Right renal pelvis (tissue), 4 donors: ENCODE data around the gene MIEN1. TPM values are rescaled to one million over a fixed set of nuclear protein-coding genes. Genes with fewer than 3 reads are reported as not detected.
A peak's percentile ranks its signal among the peaks of the same experiment; 100 is the strongest.
"Not testable (repeated sequence)": the region's sequence is repeated elsewhere in the genome, so short reads cannot be mapped to it uniquely, and the experiment has no call there.

ENCODE experiments used
- DNase-seq, 4 donors: peaks; one replicate each; pipeline ENCODE4 v3.0.0-alpha.2; 2013; ENCODE audit warnings: low read depth in 4 of 4, low spot score in 3 of 4, missing footprints in 1 of 4
- polyA plus RNA-seq, 4 donors: library from polyadenylated mRNA; unstranded; fragments of 120-200 nt; gene quantifications; one replicate each; pipeline ENCODE4 v1.2.1, GENCODE V29; 2013; ENCODE audit not compliant: insufficient read length in 4 of 4

MIEN1 gene
- 10 to 100 TPM; 36.4 to 41.1 (median 39.1) TPM for polyA plus RNA-seq

- peak in 2 of 4 donors; percentile 77 to 83 for DNase-seq
Observed at GRCh38 chr17:39730095-39730921, at the start of gene MIEN1. Gene MIEN1, minus strand, starts transcription at chr17:39730532. Its CDS starts 37 bp downstream, at chr17:39730495.

DNA sequence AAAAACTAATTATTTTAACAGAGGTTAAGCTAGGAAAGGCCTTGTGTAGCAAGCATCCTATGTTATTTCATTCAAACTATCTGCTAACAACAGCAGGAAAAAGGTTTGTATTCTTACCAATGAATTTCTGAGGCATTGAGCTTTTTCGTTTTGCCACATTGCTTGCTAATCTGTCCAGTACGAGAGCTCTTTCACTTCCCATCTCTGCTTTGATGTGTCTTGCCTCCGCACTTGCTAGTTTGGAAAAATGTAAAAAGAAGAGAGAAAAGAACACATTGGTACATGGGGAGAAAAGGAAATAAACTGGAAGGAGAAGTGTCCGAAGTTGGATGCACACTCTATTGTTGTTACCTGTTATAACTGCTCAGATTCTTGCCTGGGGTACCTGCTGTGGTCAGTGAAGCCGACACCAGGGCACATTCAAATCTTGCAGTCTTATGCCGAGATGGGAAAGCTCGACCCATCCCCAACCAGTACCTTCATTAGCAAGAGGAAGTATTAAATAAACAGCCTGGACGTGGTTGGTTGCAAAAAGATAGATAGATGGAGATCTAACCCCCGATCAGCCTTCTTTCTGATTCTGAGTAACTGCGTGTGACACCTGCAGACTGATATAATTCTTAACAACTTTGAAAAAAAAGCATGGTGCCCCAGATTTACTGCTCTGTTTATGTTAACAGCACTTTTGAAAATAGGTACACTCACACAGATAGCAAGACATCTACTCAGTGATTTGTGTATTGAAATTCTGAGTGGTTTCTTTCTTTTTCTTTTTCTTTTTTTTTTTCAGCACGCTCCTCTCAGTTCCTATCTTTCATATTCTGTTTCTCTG lies 47.4 kb upstream of the MIEN1 start:
- no peak for DNase-seq

DNA sequence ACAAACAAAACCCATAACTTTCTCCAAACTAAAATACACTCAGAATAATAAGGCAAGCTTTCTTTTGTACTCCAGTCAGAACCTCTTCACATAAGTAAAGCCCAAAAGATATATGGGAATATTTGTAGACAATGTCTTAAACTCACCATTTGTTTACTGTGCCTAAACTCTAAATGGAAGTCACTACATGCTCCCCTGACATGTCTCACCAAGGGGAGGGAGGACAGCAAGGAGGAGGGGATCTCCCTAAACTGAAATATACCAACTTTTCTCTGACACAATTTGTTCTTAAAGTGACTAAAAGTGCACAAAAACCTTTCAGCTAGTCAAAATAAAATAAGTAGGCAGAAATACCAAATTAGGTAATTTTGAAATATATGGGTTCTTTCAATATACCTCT lies 45.9 kb upstream of the MIEN1 start:
- no peak for DNase-seq

- DNase-seq, result no peak
Observed at GRCh38 chr17:39775031-39775430, 44.7 kb upstream of the MIEN1 start.

DNA sequence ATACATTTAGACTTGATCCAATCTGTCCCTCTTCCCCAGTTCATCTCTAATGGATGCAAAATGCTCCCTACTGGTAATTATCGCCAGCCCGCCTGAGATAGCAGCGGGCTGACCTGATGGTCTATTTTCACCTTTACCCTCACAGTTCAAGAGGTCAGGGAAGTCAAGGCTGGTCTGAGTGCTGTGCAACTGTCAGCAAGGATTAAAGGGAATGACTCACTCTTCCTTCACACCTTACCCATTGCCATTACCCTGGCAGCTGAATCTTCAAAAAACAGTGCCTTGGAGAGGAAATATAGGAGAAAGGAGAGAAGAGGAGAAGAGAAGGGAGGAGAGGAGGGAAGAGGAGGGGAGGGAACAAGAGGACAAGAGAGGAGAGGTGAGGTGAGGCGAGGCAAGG lies 43.7 kb upstream of the MIEN1 start:
- no peak for DNase-seq

DNA sequence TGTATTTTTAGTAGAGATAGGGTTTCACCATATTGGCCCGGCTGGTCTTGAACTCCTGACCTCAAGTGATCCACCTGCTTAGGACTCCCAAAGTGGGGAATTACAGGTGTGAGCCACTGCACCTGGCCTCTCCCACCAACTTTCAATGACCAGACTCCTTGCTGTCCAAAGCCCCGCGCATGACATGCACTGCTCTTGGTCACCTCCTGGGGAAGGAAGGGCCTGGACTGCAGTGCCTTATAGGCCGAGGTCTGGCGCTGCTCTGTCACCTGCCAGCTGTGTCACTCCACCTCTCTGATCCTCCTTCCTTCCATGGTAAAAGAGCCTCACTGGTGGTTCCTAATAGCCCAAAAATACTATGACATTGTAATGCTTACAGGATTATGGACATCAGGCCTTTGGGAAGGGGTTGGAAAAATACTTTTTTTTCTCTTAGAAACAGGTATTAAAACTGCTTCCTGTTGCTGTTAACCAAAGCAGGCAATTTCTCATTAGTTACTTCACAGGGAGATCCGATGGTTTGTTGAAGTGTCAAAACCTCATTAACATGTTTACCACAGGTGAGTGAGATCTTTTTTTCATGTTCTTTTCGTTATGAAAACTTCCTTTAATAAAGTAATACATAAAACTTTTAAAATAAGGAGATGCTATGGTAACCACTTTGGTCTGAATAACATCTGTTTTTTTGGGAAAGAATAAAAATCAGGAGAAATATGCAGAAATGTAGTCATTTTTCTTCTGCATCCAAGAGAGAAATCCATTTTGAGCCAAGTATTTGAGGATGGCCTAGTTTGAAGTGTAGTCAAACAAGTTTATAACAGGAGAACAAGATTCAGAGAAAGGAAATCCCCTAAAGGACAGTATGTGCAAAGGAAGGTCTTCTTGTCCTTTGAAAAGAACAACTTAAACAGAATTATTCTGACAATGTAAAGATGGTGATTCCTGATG lies 42.9 kb upstream of the MIEN1 start:
- DNase-seq, result no peak

DNA sequence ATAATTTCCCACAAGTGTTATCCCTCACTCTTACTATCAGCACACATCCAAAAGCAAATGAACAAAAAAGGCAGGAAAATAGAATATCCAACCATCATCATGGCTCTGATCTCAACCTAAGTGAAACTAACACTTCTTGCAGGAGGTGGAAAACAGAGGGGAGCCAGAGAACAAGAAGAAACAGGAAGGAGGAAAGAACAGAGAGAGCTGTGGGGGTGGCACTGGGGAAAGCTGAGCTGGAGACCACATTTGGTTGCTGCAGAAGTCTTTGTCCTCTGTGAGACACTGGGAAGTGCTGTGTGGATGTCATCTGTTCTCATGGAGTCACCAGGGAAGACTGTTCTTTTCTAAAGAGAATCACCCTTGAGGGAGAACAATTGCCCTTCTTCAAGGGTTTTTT lies 42.1 kb upstream of the MIEN1 start:
- no peak for DNase-seq

GRCh38 chr17:39769974-39770587 lies 39.7 kb upstream of the MIEN1 start:
- no peak for DNase-seq

- no peak for DNase-seq
Observed at GRCh38 chr17:39767147-39767546, 36.8 kb upstream of the MIEN1 start.

- no peak for DNase-seq
Observed at GRCh38 chr17:39765766-39766165, 35.4 kb upstream of the MIEN1 start.

DNA sequence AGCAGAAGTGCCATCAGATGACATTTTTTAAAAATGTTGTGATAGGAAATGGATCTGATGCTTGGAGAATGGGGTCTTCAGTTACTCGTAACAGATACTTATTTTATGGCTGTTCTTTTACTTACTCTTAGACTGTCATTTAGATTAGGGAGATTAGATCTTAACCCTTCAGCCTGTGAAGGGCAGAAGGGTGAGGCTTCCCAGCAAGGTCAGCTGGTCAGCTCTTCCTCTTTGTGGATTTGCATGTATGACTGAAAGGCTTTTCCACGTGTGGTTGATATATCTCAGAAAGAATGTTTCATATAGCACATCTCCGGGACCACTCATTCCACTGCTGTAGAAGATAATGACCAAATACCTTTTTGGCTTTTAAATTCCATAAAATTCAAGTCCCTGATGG lies 34.8 kb upstream of the MIEN1 start:
- DNase-seq, result no peak

GRCh38 chr17:39764171-39764570 lies 33.8 kb upstream of the MIEN1 start:
- DNase-seq, result not testable (repeated sequence)

GRCh38 chr17:39763051-39763820 lies 32.9 kb upstream of the MIEN1 start:
- no peak for DNase-seq

- DNase-seq, result no peak
Observed at GRCh38 chr17:39761861-39762496, 31.6 kb upstream of the MIEN1 start.

DNA sequence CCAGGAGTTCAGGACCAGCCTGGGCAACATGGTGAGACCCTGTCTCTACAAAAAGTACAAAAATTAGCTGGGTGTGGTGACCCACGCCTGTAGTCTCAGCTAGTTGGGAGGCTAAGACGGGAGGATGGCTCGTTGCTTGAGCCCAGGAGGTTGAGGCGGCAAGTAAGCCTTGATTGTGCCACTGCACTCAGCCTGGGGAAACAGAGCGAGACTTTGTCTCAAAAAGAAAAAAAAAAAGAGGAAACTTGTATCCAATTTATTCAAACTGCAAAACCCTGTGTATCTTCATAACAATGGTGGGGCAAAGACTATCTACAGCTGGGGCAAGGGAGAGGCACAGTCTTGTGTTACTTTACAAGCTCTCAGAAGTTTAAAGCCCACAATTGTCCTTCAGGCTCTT lies 28.9 kb upstream of the MIEN1 start:
- no peak for DNase-seq

GRCh38 chr17:39757931-39758873 lies 27.9 kb upstream of the MIEN1 start:
- DNase-seq, result no peak

- no peak for DNase-seq
Observed at GRCh38 chr17:39757176-39757662, 26.9 kb upstream of the MIEN1 start.
